A172 (cell line): ENCODE measurements around the gene TGFBR3L. TPM values are rescaled to one million over a fixed set of nuclear protein-coding genes. Genes with fewer than 3 reads are reported as not detected.

ENCODE experiments used
- DNase-seq: peaks from one replicate; pipeline ENCODE4 v3.0.0-alpha.2; 2015; ENCODE audit warnings: low spot score
- total RNA-seq: library from RNA; depleted of rRNA; stranded (reverse); fragments of >200 nt; shearing (Covaris generic); gene quantifications from 2 replicates; pipeline ENCODE4 v1.2.3, GENCODE V29; 2014

The TGFBR3L gene
- total RNA-seq, 1 experiment from 2014 or later = not detected

DNA sequence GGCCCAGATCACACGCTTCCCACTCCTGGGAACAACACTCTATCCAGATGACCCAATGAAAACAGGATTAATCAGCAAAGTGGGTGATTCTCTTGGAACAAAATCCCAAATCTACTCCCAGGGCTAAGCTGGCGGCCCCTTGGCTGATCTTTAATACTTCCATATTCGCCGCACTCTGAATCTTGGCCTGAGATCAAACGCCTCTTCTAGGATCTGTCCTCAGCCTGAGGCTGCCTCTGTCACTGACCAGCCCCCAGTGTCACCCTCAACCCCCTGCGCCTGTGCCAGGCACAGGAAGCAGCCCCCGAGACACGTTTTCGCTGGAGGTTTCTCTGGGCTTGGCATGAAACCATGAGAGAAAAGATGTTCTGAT lies 13.7 kb downstream of the TGFBR3L start:
- DNase-seq = no peak

DNA sequence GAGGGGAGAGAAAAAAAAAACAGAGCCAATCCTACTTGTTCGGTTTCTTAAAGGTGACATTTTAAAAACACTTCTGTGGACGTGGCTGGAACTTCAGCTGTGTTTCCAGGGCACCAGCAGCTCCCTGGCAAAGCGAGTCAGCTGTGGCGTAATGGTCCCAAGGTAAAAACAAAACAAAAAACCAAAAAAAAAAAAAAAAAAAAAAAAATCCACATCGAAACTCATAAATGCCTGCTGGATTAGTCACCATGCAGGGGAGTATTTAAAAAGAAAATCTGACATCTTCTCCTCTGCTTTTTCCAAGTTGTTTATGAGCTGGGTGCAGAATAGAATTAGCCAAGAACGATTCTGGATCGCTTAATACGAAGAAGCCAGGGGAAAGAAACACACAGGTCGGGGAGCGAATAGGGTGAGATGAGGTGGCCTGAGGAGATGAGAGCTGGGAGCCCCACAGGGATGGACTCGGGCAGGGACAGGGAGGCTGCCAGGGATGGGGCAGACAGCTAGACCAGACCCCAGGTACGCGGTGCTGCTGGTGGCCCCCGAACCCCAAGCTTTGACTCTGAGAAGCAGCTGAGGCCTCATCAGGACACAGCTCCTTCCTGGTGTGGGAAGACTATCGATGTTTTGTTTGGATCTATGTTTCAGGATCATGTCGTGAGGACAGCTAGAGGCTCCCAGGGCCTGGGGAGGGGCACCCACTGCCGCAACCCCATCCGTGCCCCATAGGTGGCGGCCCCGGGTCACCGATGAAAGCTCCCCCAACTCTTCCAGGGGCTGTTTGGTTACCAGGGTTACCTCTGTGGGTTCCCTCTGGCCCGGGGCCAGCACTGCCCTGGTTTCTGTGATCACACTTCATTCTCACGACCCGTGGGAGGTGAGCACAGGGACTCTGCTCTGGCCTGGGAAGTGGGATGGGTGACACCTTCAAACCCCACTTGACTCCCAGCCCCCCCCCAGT lies 14.4 kb downstream of the TGFBR3L start:
- DNase-seq = peak; percentile 79

DNA sequence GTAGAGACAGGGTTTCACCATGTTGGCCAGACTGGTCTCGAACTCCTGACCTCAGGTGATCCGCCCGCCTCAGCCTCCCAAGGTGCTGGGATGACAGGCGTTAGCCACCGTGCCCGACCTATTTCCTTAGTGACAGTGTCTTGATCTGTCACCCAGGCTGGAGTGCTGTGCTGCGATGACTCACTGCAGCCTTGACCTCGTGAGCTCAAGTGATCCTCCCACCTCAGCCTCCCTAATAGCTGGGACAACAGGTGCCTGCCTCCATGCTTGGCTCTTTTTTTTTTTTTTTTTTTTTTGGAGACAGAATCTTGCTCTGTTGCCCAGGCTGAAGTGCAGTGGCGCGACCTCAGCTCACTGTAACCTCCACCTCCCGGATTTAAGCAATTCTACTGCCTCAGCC lies 15.4 kb downstream of the TGFBR3L start:
- DNase-seq = peak; percentile 64

DNA sequence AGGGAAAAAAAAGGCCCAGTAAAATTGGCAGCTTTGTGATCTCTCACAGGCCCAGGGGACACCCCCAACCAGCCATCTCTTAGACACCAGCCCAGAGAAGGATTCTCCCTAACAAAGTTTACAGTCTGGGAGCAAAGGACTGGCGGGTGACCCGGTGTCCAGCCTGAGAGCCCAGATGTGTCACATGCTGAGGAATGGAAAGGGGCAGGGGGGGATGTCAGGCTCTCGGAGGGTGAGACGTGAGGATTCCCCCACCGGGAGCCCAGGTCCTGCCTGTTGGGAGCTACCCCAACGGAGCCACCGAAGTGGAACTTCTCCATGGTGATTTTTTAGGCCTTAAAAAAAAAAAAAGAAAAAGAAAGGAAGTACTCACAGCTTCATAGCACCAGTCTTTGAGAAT lies 16.1 kb downstream of the TGFBR3L start:
- no peak for DNase-seq

DNA sequence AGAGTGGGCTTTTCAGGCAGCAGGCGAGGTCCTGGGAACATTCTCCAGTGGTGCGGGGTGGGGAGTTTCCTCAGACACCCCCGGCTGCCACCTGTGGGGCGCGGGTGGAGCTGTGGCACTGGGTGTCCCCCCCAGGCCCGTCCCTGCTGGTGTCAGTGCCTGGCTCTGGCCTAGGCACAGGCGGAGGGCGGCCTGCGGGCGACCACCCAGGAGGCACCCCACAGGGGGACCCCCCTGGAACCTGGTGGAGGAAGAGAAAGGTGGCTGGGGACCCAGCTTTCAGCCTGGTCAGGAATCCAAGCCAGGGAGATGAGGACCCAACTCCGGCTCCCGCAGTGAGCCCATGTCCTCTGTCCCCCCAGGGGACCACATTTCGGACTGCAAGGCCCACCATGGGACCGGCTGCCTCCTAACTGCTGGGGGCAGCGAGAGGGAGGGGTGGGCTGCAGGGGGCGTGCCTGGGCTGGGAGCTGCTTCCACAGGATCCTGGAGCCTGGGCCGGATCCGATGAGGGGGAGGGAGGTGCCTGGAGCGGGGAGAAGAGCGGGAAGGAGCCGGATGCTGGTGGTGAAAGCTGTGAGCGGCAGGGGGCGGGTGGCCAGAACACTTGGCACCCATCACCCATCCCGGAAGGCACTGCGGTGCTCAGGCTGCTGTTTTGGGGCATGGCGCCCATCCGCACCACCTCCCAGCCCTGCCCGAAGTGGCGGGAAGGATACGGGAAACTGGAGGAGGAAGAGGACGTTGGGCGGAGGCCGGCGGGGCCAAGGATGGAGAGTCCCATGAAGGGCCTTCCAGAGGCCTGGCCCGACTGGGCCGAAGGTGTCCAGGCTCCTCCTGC lies 16.8 kb downstream of the TGFBR3L start:
- no peak for DNase-seq

DNA sequence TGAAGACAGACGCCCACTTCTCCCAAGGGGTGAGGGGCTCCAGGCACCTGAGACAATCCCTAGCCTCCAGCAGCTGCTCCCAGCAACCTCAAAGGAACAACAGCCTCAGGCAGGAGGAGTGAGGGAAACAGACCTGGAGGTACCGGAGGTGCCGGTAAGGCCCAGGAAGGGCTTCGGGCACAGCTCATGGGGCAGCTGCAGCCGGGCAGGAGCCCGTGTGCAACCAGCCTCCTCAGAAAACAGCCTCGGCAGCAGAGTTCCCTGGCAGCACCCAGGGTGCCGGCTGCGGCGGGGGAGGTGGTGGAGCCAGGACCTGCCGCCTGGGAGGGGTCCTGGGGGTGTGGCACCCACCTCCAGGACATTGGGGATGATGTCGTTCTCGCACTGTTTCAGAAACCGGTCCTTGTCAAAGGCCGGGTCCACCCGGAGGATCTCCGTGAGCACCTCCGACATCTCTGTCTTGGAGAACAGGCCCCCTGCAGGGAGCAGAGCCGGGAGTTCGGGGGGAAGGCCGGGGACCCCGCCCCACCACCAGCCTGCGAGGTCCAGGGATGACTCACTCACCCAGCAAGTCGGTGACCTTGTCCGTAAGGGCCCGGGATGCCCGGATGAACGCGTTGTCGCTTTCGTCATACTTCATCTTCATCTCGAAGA lies 17.8 kb downstream of the TGFBR3L start:
- DNase-seq = no peak

DNA sequence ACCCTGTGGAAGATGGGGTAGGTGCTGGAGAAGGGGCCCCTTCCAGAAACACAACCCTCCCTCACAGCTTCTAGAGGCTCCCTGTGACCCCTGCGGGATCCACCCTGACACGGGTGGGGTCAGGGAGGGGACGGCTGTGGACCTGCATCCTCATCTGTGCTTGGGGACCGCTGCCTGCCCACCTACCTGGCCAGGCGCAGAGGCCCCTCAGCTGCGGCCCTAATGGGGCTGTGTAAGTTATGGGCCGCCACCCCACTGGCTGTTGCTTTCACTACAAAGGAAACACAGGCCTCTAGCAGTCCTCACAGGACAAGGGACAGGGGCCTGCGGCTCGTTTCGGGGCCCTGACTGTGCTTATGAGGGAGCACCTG lies 18.3 kb downstream of the TGFBR3L start:
- no peak for DNase-seq

DNA sequence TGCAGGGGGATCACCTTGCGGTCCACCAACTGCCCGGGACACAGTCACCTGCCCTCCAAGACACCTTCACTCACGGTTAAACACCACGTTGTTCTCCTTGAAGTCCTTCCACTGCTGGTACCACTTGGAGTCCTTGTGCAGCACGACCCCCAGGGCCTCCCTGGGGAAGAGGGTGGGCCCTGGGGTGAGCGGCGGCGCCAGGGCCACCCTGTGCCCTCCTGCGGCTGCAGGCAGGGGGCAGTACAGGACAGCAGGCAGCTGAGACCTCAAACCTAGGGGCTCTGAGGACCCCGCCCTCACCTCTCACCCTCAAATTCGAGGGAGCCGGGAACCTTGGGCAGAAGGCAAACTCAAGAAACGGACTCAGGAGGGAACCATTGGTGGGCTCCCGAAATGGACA lies 18.8 kb downstream of the TGFBR3L start:
- DNase-seq = no peak

DNA sequence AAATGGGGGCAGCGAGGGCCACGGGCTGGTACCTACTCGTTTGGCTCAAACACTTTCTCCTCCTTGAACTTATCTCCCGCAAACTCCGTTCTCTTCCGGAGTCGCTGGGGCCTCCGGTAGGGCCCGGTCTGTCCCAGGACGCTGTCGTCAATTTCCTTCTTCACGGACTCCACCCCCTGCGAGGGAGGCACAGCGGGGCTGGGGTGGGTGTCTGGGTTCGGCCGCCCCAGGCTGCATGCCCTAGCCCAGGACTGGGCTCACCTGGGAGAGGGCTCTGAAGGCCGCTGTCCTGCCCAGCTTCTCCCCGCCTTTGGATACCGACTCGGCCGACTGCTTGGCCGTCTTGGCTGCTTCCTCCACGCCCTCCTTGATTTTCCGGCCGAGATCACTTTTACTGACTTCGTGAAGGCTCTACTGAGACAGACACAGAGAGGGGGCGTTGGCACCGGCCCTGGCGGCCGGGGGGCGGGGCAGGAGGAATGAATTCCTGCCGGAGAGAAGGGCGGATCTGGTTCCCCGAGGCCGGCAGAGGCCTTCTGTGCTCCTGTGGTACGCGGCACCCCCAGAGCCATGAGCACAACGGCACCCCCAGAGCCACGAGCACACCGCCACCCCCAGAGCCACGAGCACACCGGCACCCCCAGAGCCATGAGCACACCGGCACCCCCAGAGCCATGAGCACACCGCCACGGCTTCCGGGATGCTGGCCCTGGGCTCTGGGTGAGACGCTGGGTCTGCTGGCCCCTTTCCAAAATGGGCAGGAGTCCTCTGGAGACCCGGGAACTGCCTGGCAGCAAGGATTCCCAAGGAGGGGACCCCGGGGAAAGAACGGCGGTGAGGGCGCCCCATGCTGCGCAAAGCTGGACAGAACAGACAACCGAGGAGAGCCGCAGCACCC lies 19.4 kb downstream of the TGFBR3L start:
- no peak for DNase-seq

DNA sequence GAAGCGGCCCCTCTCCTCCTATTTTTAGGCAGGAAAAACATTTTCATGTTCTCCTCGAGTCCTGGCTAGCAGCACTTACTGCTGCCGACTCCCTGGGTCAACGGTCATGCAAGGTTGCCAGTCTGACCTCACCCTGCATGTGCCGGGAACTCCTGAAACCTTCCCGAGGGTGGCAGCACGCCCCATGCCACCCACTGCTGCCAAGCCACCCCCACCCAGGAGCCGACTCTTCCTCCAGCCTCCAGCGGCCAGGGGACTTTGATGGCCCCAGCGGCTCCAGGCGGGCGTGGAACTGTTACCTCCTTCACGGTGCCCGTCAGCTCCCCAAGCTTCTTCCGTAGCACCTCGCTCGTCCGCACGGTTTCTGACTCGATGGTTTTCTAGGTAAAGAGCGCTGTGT lies 20.1 kb downstream of the TGFBR3L start:
- DNase-seq = no peak

DNA sequence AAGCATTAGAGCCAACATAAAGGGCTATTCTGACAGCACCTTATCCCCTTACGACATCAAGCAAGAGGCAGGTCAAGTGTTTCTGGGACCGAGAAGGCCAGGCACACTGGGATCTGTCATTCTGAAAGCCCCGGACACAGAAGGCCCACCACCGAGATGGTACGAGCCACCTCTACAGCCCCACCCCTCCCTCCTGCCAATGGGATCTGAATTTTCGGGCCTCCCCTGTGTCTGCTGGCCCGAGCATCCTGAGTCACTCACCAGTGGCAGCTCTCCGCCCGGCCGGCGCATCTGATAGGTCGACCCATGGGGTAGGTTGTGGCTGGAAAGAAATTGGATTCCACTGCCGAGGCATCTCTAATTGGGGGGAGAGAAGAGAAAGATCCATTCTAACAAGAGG lies 26.2 kb downstream of the TGFBR3L start:
- no peak for DNase-seq

DNA sequence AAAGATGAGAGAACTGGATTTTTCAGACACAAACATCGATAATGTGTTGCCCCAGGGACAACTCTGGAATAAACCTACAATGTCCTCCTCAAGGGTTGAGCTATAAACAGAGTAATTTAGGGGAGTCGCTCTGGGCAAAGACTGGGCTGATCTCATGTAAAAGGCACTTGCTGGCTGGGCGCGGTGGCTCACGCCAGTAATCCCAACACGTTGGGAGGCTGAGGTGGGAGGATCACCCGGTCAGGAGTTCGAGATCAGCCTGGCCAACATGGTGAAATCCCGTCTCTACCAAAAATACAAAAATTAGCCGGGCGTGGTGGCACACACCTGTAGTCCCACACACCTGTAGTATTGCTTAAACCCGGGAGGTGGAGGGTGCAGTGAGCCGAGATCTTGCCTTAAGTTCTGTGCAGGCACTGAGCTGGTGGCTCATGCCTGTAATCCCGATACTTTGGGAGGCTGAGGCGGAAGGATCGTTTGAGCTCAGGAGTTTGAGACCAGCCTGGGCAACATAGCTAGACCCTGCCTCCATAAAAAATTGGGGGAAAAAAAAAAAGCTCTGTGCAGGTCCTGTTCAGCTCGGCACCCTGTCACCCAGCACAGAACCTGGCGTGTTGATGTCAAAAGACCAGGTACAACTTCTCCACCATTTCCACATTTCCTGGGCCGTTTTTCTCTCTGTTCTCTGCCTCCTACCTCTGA lies 27.4 kb downstream of the TGFBR3L start:
- no peak for DNase-seq

DNA sequence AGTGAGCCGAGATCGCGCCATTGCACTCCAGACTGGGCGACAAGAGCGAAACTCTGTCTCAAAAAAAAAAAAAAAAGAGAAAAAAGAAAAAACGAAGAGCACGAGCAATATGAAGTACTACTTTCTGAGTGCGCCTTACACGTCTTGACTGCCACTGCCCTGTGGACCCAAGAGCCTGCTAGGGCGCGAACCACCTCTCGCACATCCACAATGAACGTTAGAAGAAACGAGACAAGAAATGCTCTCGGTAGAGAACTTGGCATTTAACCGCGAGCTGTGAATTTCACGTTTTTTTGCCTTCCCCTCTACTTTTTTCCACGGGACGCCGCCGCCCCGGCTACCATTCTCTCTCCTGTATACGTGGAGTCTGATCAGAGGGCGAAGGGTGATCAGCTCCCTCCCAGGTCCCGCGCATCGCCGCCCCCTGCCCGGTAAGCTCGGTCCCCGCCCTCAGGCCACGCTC lies 28.4 kb downstream of the TGFBR3L start:
- no peak for DNase-seq

DNA sequence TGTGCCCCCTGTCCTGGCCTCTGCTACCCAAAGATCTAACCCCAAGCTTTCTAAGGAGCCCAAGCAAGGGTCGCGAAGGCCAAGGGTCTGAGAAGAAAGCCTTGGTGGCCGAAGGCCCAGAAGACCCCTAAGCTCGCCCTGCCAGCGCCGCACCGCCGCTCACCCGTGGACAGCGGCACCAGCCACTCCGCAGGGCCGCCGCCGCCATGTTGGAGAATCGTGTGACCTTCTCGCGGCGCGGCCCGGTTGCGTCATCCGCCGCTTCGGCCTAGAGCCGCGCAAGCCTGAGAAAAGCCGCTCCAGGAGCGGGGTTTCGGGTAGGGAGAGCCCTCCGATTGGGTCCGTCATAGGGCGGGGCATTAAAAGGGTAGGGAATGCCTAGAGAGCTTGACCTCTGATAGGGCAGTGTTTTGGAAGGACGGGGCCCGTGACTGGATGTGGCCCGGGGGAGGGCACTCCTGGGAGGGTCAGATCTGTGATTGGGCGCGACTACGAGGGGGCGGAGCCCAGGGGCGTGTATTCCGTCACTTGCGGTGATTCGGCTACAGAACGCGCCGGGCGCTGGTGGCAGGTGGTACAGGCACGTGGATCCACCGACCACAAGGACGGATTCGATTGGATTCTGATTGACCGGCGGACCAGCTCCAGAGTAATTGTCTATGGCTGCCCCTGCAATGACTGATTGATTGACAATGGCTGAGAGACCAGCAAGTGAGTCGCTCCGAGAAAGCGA lies 29.0 kb downstream of the TGFBR3L start, which contains the start of gene TIMM44:
Gene TIMM44 (minus strand): TSS at position 223 of the 733 bp plus-strand sequence. CDS start 15 bp downstream, at position 208.
- DNase-seq = peak; percentile 100

DNA sequence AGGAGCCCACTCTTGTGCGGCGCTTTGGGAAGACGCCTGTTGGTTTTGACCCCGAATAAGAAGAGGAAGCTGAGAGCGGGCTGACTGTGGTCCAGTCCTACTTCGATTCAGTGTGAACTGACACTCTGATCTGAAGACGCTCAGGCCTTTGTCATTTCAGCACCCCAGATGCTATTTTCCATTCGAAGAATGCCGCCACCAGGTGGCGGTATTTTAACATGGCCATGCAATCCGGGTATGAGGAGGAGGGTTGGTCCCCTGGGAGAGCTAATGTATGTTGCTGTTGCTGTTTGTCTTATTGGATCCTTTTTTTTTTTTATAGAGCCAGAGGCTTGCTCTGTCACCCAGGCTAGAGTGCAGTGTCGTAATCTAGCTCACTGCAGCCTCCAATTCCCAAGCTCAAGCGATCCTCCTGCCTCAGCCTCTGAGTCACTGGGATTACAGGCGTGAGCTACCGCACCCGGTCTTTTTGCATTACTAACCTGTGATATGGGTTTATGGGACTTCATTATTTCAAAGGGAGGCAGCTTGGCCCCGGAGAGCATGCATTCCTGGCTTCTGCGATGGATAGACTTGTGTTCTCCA lies 29.6 kb downstream of the TGFBR3L start:
- peak; percentile 92 for DNase-seq

DNA sequence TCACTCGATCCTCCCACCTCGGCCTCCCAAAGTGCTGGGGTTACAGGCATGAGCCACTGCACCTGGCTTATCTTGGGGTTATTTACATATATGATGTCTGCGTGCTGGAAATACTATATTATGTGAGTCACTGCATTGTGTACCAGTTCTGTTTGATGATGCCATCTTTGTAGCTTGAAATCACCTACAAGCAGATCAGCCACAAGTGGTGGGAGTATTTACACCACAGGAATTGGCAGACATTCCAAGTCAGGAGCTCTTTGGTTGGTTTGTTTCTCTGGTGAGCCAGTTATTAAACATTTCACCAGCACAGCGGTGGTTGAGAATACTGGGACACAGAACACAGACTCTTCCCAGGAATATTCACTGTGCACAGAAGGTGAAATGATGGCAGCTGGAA lies 33.3 kb downstream of the TGFBR3L start:
- no peak for DNase-seq

DNA sequence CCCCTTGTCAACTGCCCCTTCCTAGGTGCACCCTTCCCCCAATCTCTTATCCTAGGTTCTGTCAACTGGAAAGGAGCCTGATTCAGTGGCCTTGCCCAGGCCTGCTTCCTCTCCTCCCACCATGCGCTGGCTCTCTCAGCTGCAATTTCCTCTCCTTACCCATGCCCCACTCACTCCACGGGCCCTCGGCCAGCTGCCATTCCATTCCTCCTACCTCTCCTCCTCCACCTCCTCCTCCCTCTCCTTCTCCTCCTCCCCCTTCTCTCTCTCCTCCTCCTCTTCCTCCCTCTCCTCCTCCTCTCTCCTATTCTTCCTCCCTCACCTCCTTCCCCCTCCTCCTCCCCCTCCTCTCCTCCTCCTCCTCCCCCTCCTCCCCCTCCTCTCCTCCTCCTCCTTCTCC lies 38.4 kb downstream of the TGFBR3L start:
- peak; percentile 31 for DNase-seq

DNA sequence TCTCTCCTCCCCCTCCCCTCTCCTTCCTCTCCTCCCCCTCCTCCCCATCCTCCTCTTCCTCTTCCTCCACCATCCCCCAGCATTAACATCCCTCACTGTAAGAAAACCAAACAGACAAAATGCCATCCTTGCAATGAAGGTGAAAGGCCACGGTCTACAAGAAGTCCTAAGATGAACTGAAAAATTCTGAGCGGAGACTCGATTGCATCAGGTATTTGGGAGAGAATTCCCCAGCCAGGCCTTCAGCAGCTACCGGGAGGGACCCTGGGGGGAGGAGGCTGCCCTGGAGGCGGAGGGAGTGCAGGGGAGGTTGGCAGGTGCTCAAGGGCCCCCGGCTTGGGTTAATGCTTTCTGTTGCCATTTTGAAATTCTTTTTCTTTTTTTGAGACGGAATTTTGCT lies 38.9 kb downstream of the TGFBR3L start:
- DNase-seq = no peak

DNA sequence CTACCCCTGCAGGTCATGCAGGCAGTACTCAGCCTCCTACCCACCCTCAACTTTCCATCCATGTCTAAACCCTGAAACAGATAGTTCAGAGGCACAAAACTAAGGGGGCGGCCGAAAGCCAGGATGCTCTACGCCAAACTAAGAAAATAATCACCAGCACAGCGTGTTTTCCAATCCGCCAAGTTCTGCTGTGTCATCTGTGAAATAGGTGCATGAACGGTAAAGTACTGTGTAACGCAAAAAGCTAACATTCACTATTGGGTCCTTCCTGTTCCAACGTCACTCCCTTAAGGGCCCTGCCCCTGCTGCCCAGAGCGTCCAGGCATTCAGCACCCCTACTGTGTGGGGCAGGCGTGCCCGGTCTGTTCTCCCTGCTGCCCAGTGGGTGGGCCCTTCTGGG lies 41.1 kb downstream of the TGFBR3L start:
- no peak for DNase-seq
